Neural cell (in vitro differentiated cells): ENCODE data around the gene YIPF4.

Experiments
- CTCF ChIP-seq: fragments of 450-650 bp; IDR thresholded peaks from 2 replicates; pipeline ENCODE4 v1.5.1; 2014; ENCODE audit warnings: antibody characterized with exemption, mild to moderate bottlenecking, moderate library complexity; ENCODE audit not compliant: poor library complexity, severe bottlenecking
- EP300 ChIP-seq: fragments of 450-650 bp; conservative IDR thresholded peaks from 2 replicates; pipeline ENCODE4 v1.6.1; 2014; ENCODE audit warnings: antibody characterized with exemption, mild to moderate bottlenecking, moderate library complexity; ENCODE audit not compliant: poor library complexity, severe bottlenecking
- EZH2 ChIP-seq: fragments of 200-600, 300-800 bp; shearing (Covaris generic), sonication (generic); IDR thresholded peaks from 2 replicates; pipeline ENCODE4 v1.6.1; 2014; ENCODE audit warnings: antibody characterized with exemption, low read length, borderline replicate concordance, mild to moderate bottlenecking; ENCODE audit not compliant: insufficient read depth, poor library complexity, severe bottlenecking
- MXI1 ChIP-seq: fragments of 450-650 bp; conservative IDR thresholded peaks from 2 replicates; pipeline ENCODE4 v1.6.1; 2014; ENCODE audit warnings: antibody characterized with exemption, mild to moderate bottlenecking; ENCODE audit not compliant: poor library complexity, severe bottlenecking
- POLR2AphosphoS5 ChIP-seq: IDR thresholded peaks from 2 replicates; pipeline ENCODE4 v1.6.1; 2012
- RAD21 ChIP-seq: fragments of 450-650 bp; conservative IDR thresholded peaks from 2 replicates; pipeline ENCODE4 v1.6.1; 2014; ENCODE audit warnings: antibody characterized with exemption, mild to moderate bottlenecking, moderate library complexity
- REST ChIP-seq: IDR thresholded peaks from 2 replicates; pipeline ENCODE4 v1.6.1; 2012; ENCODE audit warnings: borderline replicate concordance
- SMC3 ChIP-seq: fragments of 450-650 bp; conservative IDR thresholded peaks from 2 replicates; pipeline ENCODE4 v1.6.1; 2014; ENCODE audit warnings: antibody characterized with exemption, mild to moderate bottlenecking, moderate library complexity; ENCODE audit not compliant: poor library complexity
- TAF1 ChIP-seq: IDR thresholded peaks from 2 replicates; pipeline ENCODE4 v1.6.1; 2012; ENCODE audit warnings: low read depth

- TF ChIP-seq CTCF (no peak), POLR2AphosphoS5 (no peak), REST (no peak), MXI1 (no peak), TAF1 (no peak), SMC3 (no peak), EP300 (no peak), EZH2 (no peak), RAD21 (no peak)
Measured at GRCh38 chr2:32235315-32235714, 42.4 kb upstream of the YIPF4 start.
